ENCODE measurements around the gene KBTBD4. TPM values are rescaled to one million over a fixed set of nuclear protein-coding genes. Genes with fewer than 3 reads are reported as not detected.
A peak's percentile ranks its signal among the peaks of the same experiment; 100 is the strongest.

KBTBD4 gene
- total RNA-seq, 5 donors from 2014 or later (not counting 1 experiment from before 2014, with no cell fraction given) = 19.1 to 23.6 (median 21.6) TPM

GRCh38 chr11:47524291-47524874, 54.4 kb downstream of the KBTBD4 start:
- Mint-ChIP-seq H3K4me3 (peak overlapping the region; percentile 56 to 62 (median 60)), H3K27ac (peak overlapping the region; percentile 73 to 87), H3K9me3 (no peaks in the 10 kb centered on the region), H3K27me3 (no peaks in the 10 kb centered on the region), H3K36me3 (peaks cover 11% of the 10 kb centered on the region), H3K4me1 (peaks cover 44 to 82% (median 75%) of the 10 kb centered on the region in 3 donors)
- Histone ChIP-seq H3K4me1 (ENCODE audit: control insufficient read depth in 1 of 2, extremely low read depth in 1 of 2, insufficient read depth in 2 of 2, low read length in 2 of 2) (peaks cover 31 to 43% of the 10 kb centered on the region in 2 experiments), H3K27ac (ENCODE audit: low read length) (peak overlapping the region; percentile 69), H3K27me3 (replicated peaks in 1 of 2; ENCODE audit: control insufficient read depth in 2 of 2, extremely low read depth in 1 of 2, insufficient read depth in 2 of 2, low read length in 1 of 2) (no peaks in the 10 kb centered on the region), H3K36me3 (ENCODE audit: control insufficient read depth in 2 of 2, extremely low read depth in 1 of 2, insufficient read depth in 1 of 2, low read length in 1 of 2) (peaks cover 0 to 3% of the 10 kb centered on the region in 2 donors), H3K9me3 (no peaks in the 10 kb centered on the region), H3K4me3 (ENCODE audit: control insufficient read depth in 1 of 2, extremely low read depth in 1 of 2, low read length in 1 of 2) (no peak overlapping the region)
- DNase-seq (peak in 28 of 35 experiments; percentile 5 to 49 (median 25)), ATAC-seq (replicated peaks in 1 of 4) (peak; percentile 29 to 68 (median 46))
- CTCF ChIA-PET = interaction anchor here in 1 of 2 donors (0.6 kb wide), 1 partner anchor 89 kb away, joined by 3 read pairs; no protein-coding TSS in a partner anchor
- 41% methylated on average over 9 of the region's 9 CpGs for WGBS (ENCODE audit: insufficient coverage)
- POLR2A ChIA-PET = interaction anchor here in 1 of 2 donors (0.5 kb wide), 1 partner anchor 54 kb away, joined by 3 read pairs; the partner anchor contains the start of genes KBTBD4 and NDUFS3

- Histone ChIP-seq H3K27me3 (replicated peaks in 1 of 2; ENCODE audit: control insufficient read depth in 2 of 2, extremely low read depth in 1 of 2, insufficient read depth in 2 of 2, low read length in 1 of 2) (no peaks in the 10 kb centered on the region), H3K4me3 (ENCODE audit: control insufficient read depth in 1 of 2, extremely low read depth in 1 of 2, low read length in 1 of 2) (peak overlapping the region in 1 of 2 donors; percentile 23), H3K4me1 (ENCODE audit: control insufficient read depth in 1 of 2, extremely low read depth in 1 of 2, insufficient read depth in 2 of 2, low read length in 2 of 2) (peaks cover 36 to 46% of the 10 kb centered on the region in 2 experiments), H3K27ac (ENCODE audit: low read length) (peak overlapping the region; percentile 69), H3K36me3 (ENCODE audit: control insufficient read depth in 2 of 2, extremely low read depth in 1 of 2, insufficient read depth in 1 of 2, low read length in 1 of 2) (peaks cover 0 to 3% of the 10 kb centered on the region in 2 donors), H3K9me3 (no peaks in the 10 kb centered on the region)
- POLR2A ChIA-PET = interaction anchor here in 1 of 2 donors (0.6 kb wide), 1 partner anchor 9 kb away, joined by 3 read pairs; no protein-coding TSS in a partner anchor
- H3K4me3 Mint-ChIP-seq = peak overlapping the region; percentile 56 to 62 (median 60)
- CTCF ChIA-PET = interaction anchor here in 1 of 2 donors (0.7 to 1.5 kb wide), 2 partner anchors 8 to 28 kb away, joined by 3 to 9 read pairs; no protein-coding TSS in a partner anchor
- H3K27me3 Mint-ChIP-seq = no peaks in the 10 kb centered on the region
- peaks cover 50 to 88% (median 82%) of the 10 kb centered on the region in 3 donors for H3K4me1 Mint-ChIP-seq
- H3K9me3 Mint-ChIP-seq = no peaks in the 10 kb centered on the region
- DNase-seq (peak in 32 of 35 experiments; percentile 23 to 78 (median 54)), ATAC-seq (replicated peaks in 1 of 4) (peak; percentile 69 to 90 (median 72))
- peak overlapping the region; percentile 73 to 87 for H3K27ac Mint-ChIP-seq
- H3K36me3 Mint-ChIP-seq = peaks cover 11% of the 10 kb centered on the region
- WGBS (ENCODE audit: insufficient coverage) = 23% methylated on average over 2 of the region's 3 CpGs
Observed at GRCh38 chr11:47523490-47524225, 55.1 kb downstream of the KBTBD4 start.

Other genes starting within 250 kb of the KBTBD4 start
- not detected for gene MYBPC3, start 226.3 kb downstream of the KBTBD4 start, total RNA-seq
- 1 to 10 TPM; 1.8 to 5.8 (median 2.1) TPM for gene SPI1, start 200.4 kb downstream of the KBTBD4 start, total RNA-seq
- 10 to 100 TPM; 45.6 to 67.0 (median 65.2) TPM for gene SLC39A13, start 170.4 kb downstream of the KBTBD4 start, total RNA-seq
- gene PSMC3, start 152.5 kb downstream of the KBTBD4 start, total RNA-seq = 10 to 100 TPM; 48.6 to 64.4 (median 55.0) TPM
- gene RAPSN, start 129.8 kb downstream of the KBTBD4 start, total RNA-seq = 1 to 10 TPM; 1.1 to 3.4 (median 1.4) TPM
- 100 to 1,000 TPM; 109 to 124 (median 123) TPM for gene CELF1, start 25.8 kb downstream of the KBTBD4 start, total RNA-seq
- 10 to 100 TPM; 14.9 to 25.3 (median 25.0) TPM for gene PTPMT1, start 13.4 kb downstream of the KBTBD4 start, total RNA-seq
- gene NDUFS3, start 104 bp upstream of the KBTBD4 start, total RNA-seq = 100 to 1,000 TPM in 1 of 5 donors, 10 to 100 TPM in 4; 69.1 to 105 (median 76.1) TPM
- under 1 TPM in 3 of 5 donors, not detected in 2; 0.20 to 0.51 (median 0.28) TPM for gene FAM180B, start 7.7 kb upstream of the KBTBD4 start, total RNA-seq
- gene C1QTNF4, start 15.4 kb upstream of the KBTBD4 start, total RNA-seq = 1 to 10 TPM in 3 of 5 donors, under 1 TPM in 2; 0.53 to 2.0 (median 1.5) TPM
- gene MTCH2, start 63.6 kb upstream of the KBTBD4 start, total RNA-seq = 10 to 100 TPM; 20.4 to 32.1 (median 26.7) TPM
- 10 to 100 TPM in 1 of 5 donors, 1 to 10 TPM in 4; 6.0 to 10.4 (median 8.8) TPM for gene AGBL2, start 136.4 kb upstream of the KBTBD4 start, total RNA-seq
- gene FNBP4, start 188.4 kb upstream of the KBTBD4 start, total RNA-seq = 100 to 1,000 TPM; 249 to 308 (median 276) TPM